OCI-LY1 (cell line): ENCODE data around the gene TULP3.
A peak's percentile ranks its signal among the peaks of the same experiment; 100 is the strongest.

Experiments
- H2AFZ ChIP-seq: fragments of 200-600 bp; sonication (generic), shearing (Covaris generic); 2 replicates; pipeline ENCODE4 v1.6.0; 2014; ENCODE audit warnings: antibody characterized with exemption, mild to moderate bottlenecking, low read length
- H3F3A ChIP-seq: fragments of 200-600 bp; sonication (generic), shearing (Covaris generic); 2 replicates; pipeline ENCODE4 v1.6.0; 2014; ENCODE audit warnings: mild to moderate bottlenecking, antibody characterized with exemption, low read length, moderate library complexity; ENCODE audit not compliant: insufficient read depth
- H3K27ac ChIP-seq: fragments of 200-600 bp; sonication (generic); 2 replicates; pipeline ENCODE4 v1.5.1; 2014; ENCODE audit warnings: low read length, mixed run types, mild to moderate bottlenecking, low read depth; ENCODE audit not compliant: poor library complexity, severe bottlenecking
- H3K27me3 ChIP-seq: fragments of 200-600 bp; sonication (generic); 2 replicates; pipeline ENCODE4 v1.6.0; 2014; ENCODE audit warnings: antibody characterized with exemption, mild to moderate bottlenecking, low read length, moderate library complexity; ENCODE audit not compliant: insufficient read depth
- H3K36me3 ChIP-seq: fragments of 200-600 bp; sonication (generic); 2 replicates; pipeline ENCODE4 v1.6.1; 2014; ENCODE audit warnings: mild to moderate bottlenecking, antibody characterized with exemption, low read length, moderate library complexity, mixed read lengths; ENCODE audit not compliant: insufficient read depth
- H3K4me1 ChIP-seq: fragments of 200-600 bp; sonication (generic); 2 replicates; pipeline ENCODE4 v1.5.1; 2014; ENCODE audit warnings: mild to moderate bottlenecking, low read length, moderate library complexity; ENCODE audit not compliant: insufficient read depth, severe bottlenecking
- H3K4me2 ChIP-seq: fragments of 200-600 bp; sonication (generic), shearing (Covaris generic); 2 replicates; pipeline ENCODE4 v1.6.1; 2014; ENCODE audit warnings: low read length
- H3K4me3 ChIP-seq: fragments of 200-600 bp; sonication (generic); 2 replicates; pipeline ENCODE4 v1.5.1; 2014; ENCODE audit warnings: low read length, low read depth, mild to moderate bottlenecking, mixed read lengths; ENCODE audit not compliant: poor library complexity, severe bottlenecking
- H3K79me2 ChIP-seq: fragments of 200-600 bp; shearing (Covaris generic); 2 replicates; pipeline ENCODE4 v1.6.1; 2016; ENCODE audit warnings: mixed run types, low read length, mixed read lengths; ENCODE audit not compliant: insufficient read depth
- H3K9ac ChIP-seq: fragments of 200-600 bp; sonication (generic), shearing (Covaris generic); 2 replicates; pipeline ENCODE4 v1.6.1; 2014; ENCODE audit warnings: mild to moderate bottlenecking, low read length, mixed read lengths
- H3K9me2 ChIP-seq: fragments of 200-600 bp; sonication (generic), shearing (Covaris generic); 2 replicates; pipeline ENCODE4 v1.6.1; 2014; ENCODE audit warnings: low read depth, mild to moderate bottlenecking, low read length, mixed read lengths
- H3K9me3 ChIP-seq: fragments of 200-600 bp; shearing (Covaris generic); 2 replicates; pipeline ENCODE4 v1.6.1; 2014; ENCODE audit warnings: low read length, mixed read lengths
- H4K20me1 ChIP-seq: fragments of 200-600 bp; sonication (generic), shearing (Covaris generic); 2 replicates; pipeline ENCODE4 v1.6.0; 2016; ENCODE audit warnings: mild to moderate bottlenecking, low read length; ENCODE audit not compliant: insufficient read depth
- CTCF ChIP-seq: fragments of 200-600 bp; sonication (generic), shearing (Covaris generic); IDR thresholded peaks from 2 replicates; pipeline ENCODE4 v1.5.1; 2017; ENCODE audit warnings: mild to moderate bottlenecking, antibody characterized with exemption, low read length, moderate library complexity, mixed read lengths
- EZH2 ChIP-seq: fragments of 200-600 bp; sonication (generic), shearing (Covaris generic); IDR thresholded peaks from 2 replicates; pipeline ENCODE4 v1.8.0; 2017; ENCODE audit warnings: borderline replicate concordance, mixed run types, mild to moderate bottlenecking, antibody characterized with exemption, low read length, moderate library complexity, mixed read lengths

TULP3 gene

GRCh38 chr12:2890388-2891239, at the start of gene TULP3:
TSS of gene TULP3 (plus strand) at chr12:2890891. CDS start at chr12:2890948, 57 bp downstream.
- Histone ChIP-seq H3K4me3 (peak within 1 kb of the TSS; percentile 72), H3K4me2 (peak within 1 kb of the TSS; percentile 75), H3K27me3 (no peaks in the 10 kb centered on the region), H3F3A (peaks cover 5% of the 10 kb centered on the region; the same call in 1 of the 2 replicates), H3K27ac (peak within 1 kb of the TSS; percentile 44), H2AFZ (peak within 1 kb of the TSS; percentile 27; the same call in 1 of the 2 replicates), H4K20me1 (no peaks in the 10 kb centered on the region), H3K9ac (peak within 1 kb of the TSS; percentile 71), H3K9me2 (no peaks in the 10 kb centered on the region), H3K9me3 (no peaks in the 10 kb centered on the region), H3K4me1 (peaks cover 17% of the 10 kb centered on the region), H3K79me2 (peaks cover 6% of the 10 kb centered on the region; the same call in 1 of the 2 replicates), H3K36me3 (peaks cover 25% of the 10 kb centered on the region)
- TF ChIP-seq EZH2: no peak
- TF ChIP-seq CTCF: no peak

- peaks cover 1% of the 10 kb centered on the region for H3K4me1 ChIP-seq
- no peaks in the 10 kb centered on the region for H3K9me2 ChIP-seq
- no peaks in the 10 kb centered on the region for H3K79me2 ChIP-seq
- no peaks in the 10 kb centered on the region for H4K20me1 ChIP-seq
- H3K27me3 ChIP-seq: no peaks in the 10 kb centered on the region
- H3K9me3 ChIP-seq: no peaks in the 10 kb centered on the region
- H3K9ac ChIP-seq: no peak overlapping the region
- H3K27ac ChIP-seq: no peak overlapping the region
- no peak overlapping the region for H3K4me3 ChIP-seq
- no peak overlapping the region for H3K4me2 ChIP-seq
- no peaks in the 10 kb centered on the region for H3F3A ChIP-seq
- no peak overlapping the region for H2AFZ ChIP-seq
- H3K36me3 ChIP-seq: no peaks in the 10 kb centered on the region
- TF ChIP-seq CTCF: no peak
- TF ChIP-seq EZH2: no peak
Observed at GRCh38 chr12:2841056-2841650, 49.5 kb upstream of the TULP3 start.

GRCh38 chr12:2842948-2843347, 47.7 kb upstream of the TULP3 start:
- Histone ChIP-seq H3K9ac (no peak overlapping the region), H3K27me3 (no peaks in the 10 kb centered on the region), H3F3A (no peaks in the 10 kb centered on the region), H3K9me3 (no peaks in the 10 kb centered on the region), H3K4me1 (no peaks in the 10 kb centered on the region), H3K36me3 (no peaks in the 10 kb centered on the region), H2AFZ (no peak overlapping the region), H3K9me2 (no peaks in the 10 kb centered on the region), H3K27ac (no peak overlapping the region), H4K20me1 (no peaks in the 10 kb centered on the region), H3K4me2 (no peak overlapping the region), H3K4me3 (no peak overlapping the region), H3K79me2 (no peaks in the 10 kb centered on the region)
- TF ChIP-seq EZH2: no peak
- no peak for TF ChIP-seq CTCF
